Lung microvascular endothelial cell (primary cell): ENCODE data around the gene RRAGD. TPM values are rescaled to one million over a fixed set of nuclear protein-coding genes. Genes with fewer than 3 reads are reported as not detected.

ENCODE experiments used
- DNase-seq, 2 donors: peaks; one replicate each; pipeline versions ENCODE4 v3.0.0 to v3.0.0-alpha.2; 2010; ENCODE audit warnings: low read depth in 2 of 2
- total RNA-seq: library from RNA; depleted of rRNA; stranded (reverse); fragments of >200 nt; gene quantifications from 2 replicates; pipeline ENCODE4 v1.2.1, GENCODE V29; 2014

RRAGD gene
- total RNA-seq, 1 donor from 2014 or later, result 0.60 TPM

- peak; percentile 8 to 25 for DNase-seq
Observed at GRCh38 chr6:89375427-89376267, 36.4 kb downstream of the RRAGD start.

GRCh38 chr6:89372506-89372901, 39.6 kb downstream of the RRAGD start:
- DNase-seq, result no peak

GRCh38 chr6:89371849-89372505, 40.1 kb downstream of the RRAGD start:
- peak; percentile 59 to 67 for DNase-seq

GRCh38 chr6:89368999-89369398, 43.1 kb downstream of the RRAGD start:
- DNase-seq, result peak; percentile 34 to 73

- peak; percentile 70 to 72 for DNase-seq
Observed at GRCh38 chr6:89368107-89368506, 44.0 kb downstream of the RRAGD start.

DNA sequence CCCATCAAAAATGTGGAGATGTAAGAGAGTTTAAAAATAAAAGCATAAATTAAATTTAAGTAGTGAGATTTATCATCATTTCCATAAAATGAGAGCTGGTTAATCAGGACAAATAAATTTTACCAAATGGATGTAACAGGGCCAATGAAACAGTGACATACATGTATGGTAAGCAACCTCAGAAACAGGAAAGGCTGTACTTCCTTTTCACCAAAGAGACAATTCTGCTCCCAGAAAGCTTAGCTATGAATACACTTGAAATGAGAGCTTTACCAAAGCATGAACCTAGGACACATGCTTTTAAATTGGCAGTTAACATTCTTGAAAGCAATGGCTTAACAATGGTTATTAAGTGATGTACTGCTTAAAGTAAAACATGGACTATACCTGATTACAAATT, 47.5 kb downstream of the RRAGD start:
- peak; percentile 52 to 69 for DNase-seq

- DNase-seq, result no peak
Observed at GRCh38 chr6:89361171-89361570, 50.9 kb downstream of the RRAGD start.

- peak in 1 of 2 donors; percentile 24 for DNase-seq
Observed at GRCh38 chr6:89360415-89360999, 51.6 kb downstream of the RRAGD start.

DNA sequence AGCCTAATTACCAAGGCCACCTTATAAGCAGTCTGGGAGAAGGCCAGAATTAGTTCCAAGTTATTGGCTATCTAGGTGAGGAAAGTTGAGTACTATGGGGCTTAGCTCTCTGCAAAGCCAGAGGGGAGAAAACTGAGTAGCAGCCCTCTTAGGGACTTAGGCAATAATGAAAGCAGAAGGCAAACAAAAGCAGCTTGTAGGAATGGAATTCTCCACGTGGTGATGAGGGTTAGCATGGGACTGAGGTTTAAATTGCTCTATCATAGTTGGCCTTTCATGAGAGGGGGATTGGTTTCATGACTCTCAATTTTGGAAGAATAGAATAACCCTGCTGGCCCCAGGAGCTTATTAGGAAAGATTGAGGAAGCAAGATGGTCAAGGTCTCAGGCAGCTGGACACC, 52.5 kb downstream of the RRAGD start:
- no peak for DNase-seq

- DNase-seq, result peak; percentile 37 to 49
Observed at GRCh38 chr6:89357390-89357789, 54.7 kb downstream of the RRAGD start.

- DNase-seq, result no peak
Observed at GRCh38 chr6:89356642-89357170, 55.4 kb downstream of the RRAGD start.

DNA sequence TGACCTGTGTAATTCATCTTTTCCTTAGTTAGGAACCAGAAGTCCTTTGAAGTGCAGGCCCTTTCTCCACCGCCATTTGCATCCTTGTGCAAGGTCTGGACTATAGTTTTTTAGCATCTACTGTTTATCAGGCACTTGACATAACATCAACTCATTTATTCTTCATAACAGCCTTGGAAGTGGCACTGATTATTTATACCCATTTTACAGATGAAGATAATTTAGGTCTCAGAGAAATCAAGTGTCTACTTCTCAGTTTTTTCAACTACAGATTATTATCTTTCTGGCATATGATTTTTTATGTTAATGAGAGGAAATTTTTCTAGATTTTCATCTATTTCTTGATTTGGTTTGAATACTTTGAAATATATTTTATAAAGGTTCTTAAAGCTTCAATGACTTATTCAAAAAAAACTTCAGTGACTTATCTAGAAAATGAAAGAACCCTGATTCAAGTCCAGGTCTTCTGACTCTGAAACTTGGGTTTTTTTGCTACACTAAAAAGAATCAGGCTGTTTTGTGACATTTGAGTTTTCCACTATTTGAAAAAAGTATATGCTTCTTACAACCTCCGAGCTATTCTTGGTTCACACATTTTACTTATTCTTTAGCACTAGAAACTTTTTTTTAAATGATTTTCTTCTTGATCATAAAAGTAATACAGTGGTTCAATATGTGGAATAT, 56.4 kb downstream of the RRAGD start:
- no peak for DNase-seq

GRCh38 chr6:89353702-89354392, 58.2 kb downstream of the RRAGD start:
- DNase-seq, result no peak

GRCh38 chr6:89353118-89353556, 58.9 kb downstream of the RRAGD start:
- no peak for DNase-seq

DNA sequence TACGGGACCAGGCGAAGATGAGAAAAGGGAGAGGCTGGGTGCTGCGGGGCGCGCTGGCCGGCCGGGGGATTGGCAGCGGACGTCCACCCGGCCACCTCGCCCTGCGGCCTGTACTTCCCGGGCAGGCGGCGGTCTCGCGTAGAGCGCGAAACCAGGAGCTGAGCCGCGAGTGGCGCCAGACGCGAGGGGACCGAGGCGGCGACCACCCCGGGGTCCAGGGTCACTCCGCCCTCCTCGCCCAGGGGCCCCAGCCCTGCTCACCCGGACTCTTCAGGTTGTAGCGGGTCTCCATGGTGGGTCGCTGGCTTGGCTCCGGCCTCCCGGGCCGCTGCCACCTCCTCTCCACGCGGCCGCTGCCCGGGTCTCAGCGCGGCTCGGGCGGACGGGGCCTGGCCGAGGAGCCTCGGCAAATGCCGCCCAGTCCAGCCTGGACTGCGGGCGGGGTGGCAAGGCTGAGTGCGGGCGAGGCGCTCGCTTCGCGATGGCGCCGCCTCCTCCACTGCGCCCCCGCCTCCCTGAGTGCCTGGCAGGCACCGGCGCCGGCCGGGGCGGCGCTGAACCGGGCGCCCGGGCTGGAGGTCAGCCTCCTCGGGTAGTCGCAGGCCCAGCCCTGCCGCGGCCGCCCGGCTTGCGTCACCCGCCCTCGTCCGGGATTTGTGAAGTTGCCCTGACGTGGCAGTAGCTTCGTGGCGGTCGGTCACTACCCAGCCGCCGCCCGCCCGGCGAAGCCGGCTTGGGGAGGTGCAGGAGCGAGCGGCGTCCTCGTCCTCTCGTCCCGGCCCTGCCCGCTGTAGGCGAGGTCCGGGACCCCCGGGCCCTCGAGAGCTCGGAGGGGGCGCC, 59.6 kb downstream of the RRAGD start, which contains the start of gene UBE2J1:
UBE2J1 (minus strand) TSS at position 445 of the 840 bp plus-strand sequence; CDS start at position 292, 153 bp downstream.
- DNase-seq, result peak; percentile 96

- no peak for DNase-seq
Observed at GRCh38 chr6:89351671-89352277, 60.3 kb downstream of the RRAGD start.

DNA sequence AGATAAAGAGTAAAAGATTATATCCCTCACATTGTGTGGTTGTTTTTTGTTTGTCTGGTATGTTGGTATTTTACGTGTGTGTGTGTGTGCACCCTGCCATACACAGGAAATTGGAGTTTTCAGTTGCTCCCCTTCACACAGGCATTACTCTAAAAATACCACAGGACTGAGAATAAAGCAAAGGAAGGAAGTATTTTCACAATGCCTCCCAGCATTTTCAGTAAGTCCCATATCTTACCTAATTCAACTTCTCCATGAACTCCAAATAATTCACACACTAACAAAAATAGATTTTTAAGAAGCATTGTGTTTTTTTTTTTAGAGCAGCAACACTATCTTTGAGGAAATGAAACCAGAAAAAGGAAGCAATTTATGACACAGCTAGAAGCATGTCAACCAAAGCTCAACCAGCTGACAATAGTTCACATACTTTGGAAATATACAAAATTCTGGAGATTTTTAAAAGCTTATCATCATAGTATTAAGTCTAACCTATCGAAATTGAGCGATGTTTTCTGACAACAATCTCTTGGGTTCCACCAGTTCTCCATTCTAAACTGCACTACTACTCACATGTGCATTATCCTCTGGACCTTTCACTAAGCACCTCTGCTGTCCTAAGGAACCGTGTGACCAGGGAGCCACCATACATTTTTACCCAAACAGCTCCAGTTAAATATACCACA, 61.6 kb downstream of the RRAGD start:
- DNase-seq, result peak; percentile 69 to 90

DNA sequence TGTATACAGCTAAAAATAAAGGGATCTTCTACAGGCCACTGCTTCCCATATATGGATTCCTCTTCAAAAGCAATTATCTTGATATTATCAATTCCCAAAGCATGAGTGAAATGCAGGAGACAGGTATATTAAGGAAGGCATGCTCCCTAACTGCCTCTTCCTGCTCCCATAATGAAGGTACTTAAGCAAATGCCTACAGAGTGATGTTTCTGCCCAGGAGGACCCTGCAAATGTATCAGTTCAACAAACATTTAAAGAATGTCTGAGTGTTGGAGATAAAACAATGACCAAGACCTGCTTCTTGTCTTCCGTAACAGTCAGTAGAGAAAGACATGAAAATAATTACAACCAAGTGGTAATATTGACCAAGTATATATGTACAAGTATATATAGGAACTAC, 63.7 kb downstream of the RRAGD start:
- DNase-seq, result no peak

GRCh38 chr6:89347825-89348224, 64.2 kb downstream of the RRAGD start:
- DNase-seq, result peak in 1 of 2 donors; percentile 53
